SK-N-SH treated with all-trans-retinoic acid at 6 μM for 48 hours (cell line): ENCODE measurements around the gene AIMP1.
A peak's percentile ranks its signal among the peaks of the same experiment; 100 is the strongest.

ENCODE experiments used
- ATAC-seq: fragments of 200-7000 bp; cut with Tn5 transposase; 3 replicates; pipeline ENCODE4 v1.9.1; 2020; ENCODE audit warnings: mild to moderate bottlenecking, moderate library complexity
- ARNTL ChIP-seq: fragments of 450-650 bp; formaldehyde crosslinking; IDR thresholded peaks from 2 replicates; pipeline ENCODE4 v1.5.0; 2020; ENCODE audit warnings: low read depth, mild to moderate bottlenecking, moderate library complexity, borderline replicate concordance
- BACH2 ChIP-seq: fragments of 250-450 bp; sonication (Bioruptor Pico); IDR thresholded peaks from 2 replicates; pipeline ENCODE4 v1.9.0; 2021; ENCODE audit warnings: mild to moderate bottlenecking, borderline replicate concordance
- CREB5 ChIP-seq: fragments of 250-450 bp; sonication (Bioruptor Pico); IDR thresholded peaks from 2 replicates; pipeline ENCODE4 v1.5.1; 2020; ENCODE audit warnings: low read depth, mild to moderate bottlenecking, moderate library complexity
- CSDC2 ChIP-seq: fragments of 250-450 bp; sonication (Bioruptor Pico); IDR thresholded peaks from 2 replicates; pipeline ENCODE4 v1.5.0; 2020; ENCODE audit warnings: mild to moderate bottlenecking, moderate library complexity
- ESRRG ChIP-seq: fragments of 250-450 bp; sonication (Bioruptor Pico); IDR thresholded peaks from 2 replicates; pipeline ENCODE4 v1.6.1; 2021; ENCODE audit warnings: mild to moderate bottlenecking
- ISL1 ChIP-seq: fragments of 250-450 bp; sonication (Bioruptor Pico); IDR thresholded peaks from 2 replicates; pipeline ENCODE4 v2.1.2; 2022; ENCODE audit warnings: mild to moderate bottlenecking, moderate library complexity
- OSR1 ChIP-seq: fragments of 250-450 bp; sonication (Bioruptor Pico); IDR thresholded peaks from 2 replicates; pipeline ENCODE4 v1.8.0; 2022; ENCODE audit warnings: moderate library complexity, mild to moderate bottlenecking, inconsistent platforms
- PPARA ChIP-seq: fragments of 250-450 bp; sonication (Bioruptor Pico); IDR thresholded peaks from 2 replicates; pipeline ENCODE4 v1.5.0; 2020; ENCODE audit warnings: mild to moderate bottlenecking, borderline replicate concordance
- RARB ChIP-seq: fragments of 250-450 bp; sonication (Bioruptor Pico); IDR thresholded peaks from 2 replicates; pipeline ENCODE4 v1.8.0; 2021; ENCODE audit warnings: mild to moderate bottlenecking, moderate library complexity
- SNAI2 ChIP-seq: fragments of 250-450 bp; sonication (Bioruptor Pico); IDR thresholded peaks from 2 replicates; pipeline ENCODE4 v1.5.0; 2020; ENCODE audit warnings: mild to moderate bottlenecking, moderate library complexity
- TCF4 ChIP-seq: fragments of 250-450 bp; sonication (Bioruptor Pico); IDR thresholded peaks from 2 replicates; pipeline ENCODE4 v1.8.0; 2021; ENCODE audit warnings: mild to moderate bottlenecking, moderate library complexity, borderline replicate concordance
- TOX ChIP-seq: fragments of 250-450 bp; sonication (Bioruptor Pico); IDR thresholded peaks from 2 replicates; pipeline ENCODE4 v1.8.0; 2021; ENCODE audit warnings: mild to moderate bottlenecking, moderate library complexity, borderline replicate concordance
- TSHZ2 ChIP-seq: fragments of 250-450 bp; sonication (Bioruptor Pico); IDR thresholded peaks from 2 replicates; pipeline ENCODE4 v1.5.0; 2020; ENCODE audit warnings: mild to moderate bottlenecking, moderate library complexity
- ZC3H10 ChIP-seq: fragments of 250-450 bp; sonication (Bioruptor Pico); IDR thresholded peaks from 2 replicates; pipeline ENCODE4 v1.5.1; 2021; ENCODE audit warnings: mild to moderate bottlenecking, moderate library complexity
- ZFP3 ChIP-seq: fragments of 250-450 bp; sonication (Bioruptor Pico); IDR thresholded peaks from 2 replicates; pipeline ENCODE4 v1.5.0; 2020; ENCODE audit warnings: mild to moderate bottlenecking, moderate library complexity
- ZFP30 ChIP-seq: fragments of 450-650 bp; formaldehyde crosslinking; IDR thresholded peaks from 2 replicates; pipeline ENCODE4 v1.5.0; 2022; ENCODE audit warnings: mild to moderate bottlenecking, moderate library complexity
- ZNF565 ChIP-seq: fragments of 450-650 bp; formaldehyde crosslinking; conservative IDR thresholded peaks from 2 replicates; pipeline ENCODE4 v1.5.0; 2020; ENCODE audit warnings: low read depth, mild to moderate bottlenecking, moderate library complexity
- ZNF70 ChIP-seq: fragments of 450-650 bp; formaldehyde crosslinking; IDR thresholded peaks from 2 replicates; pipeline ENCODE4 v1.5.0; 2020; ENCODE audit warnings: mild to moderate bottlenecking, moderate library complexity
- ZNF8 ChIP-seq: fragments of 450-650 bp; formaldehyde crosslinking; IDR thresholded peaks from 2 replicates; pipeline ENCODE4 v1.5.0; 2020; ENCODE audit warnings: mild to moderate bottlenecking, moderate library complexity
- TF ChIP-seq, protein P1 (sequence below): fragments of 250-450 bp; sonication (Bioruptor Pico); IDR thresholded peaks from 2 replicates; pipeline ENCODE4 v1.8.0; 2020; ENCODE audit warnings: mild to moderate bottlenecking, moderate library complexity, borderline replicate concordance
- TF ChIP-seq, protein P2 (sequence below): fragments of 250-450 bp; sonication (Bioruptor Pico); IDR thresholded peaks from 2 replicates; pipeline ENCODE4 v1.8.0; 2021; ENCODE audit warnings: low read depth, mild to moderate bottlenecking, moderate library complexity, borderline replicate concordance

The AIMP1 gene

GRCh38 chr4:106365613-106366012 is 49.3 kb downstream of the AIMP1 start:
- TF ChIP-seq ISL1 (CRISPR knock-in tag) (no peak), ZFP30 (no peak), SNAI2 (no peak), TOX (CRISPR knock-in tag) (no peak), ZNF8 (CRISPR knock-in tag) (no peak)
- TF ChIP-seq, protein P1, sequence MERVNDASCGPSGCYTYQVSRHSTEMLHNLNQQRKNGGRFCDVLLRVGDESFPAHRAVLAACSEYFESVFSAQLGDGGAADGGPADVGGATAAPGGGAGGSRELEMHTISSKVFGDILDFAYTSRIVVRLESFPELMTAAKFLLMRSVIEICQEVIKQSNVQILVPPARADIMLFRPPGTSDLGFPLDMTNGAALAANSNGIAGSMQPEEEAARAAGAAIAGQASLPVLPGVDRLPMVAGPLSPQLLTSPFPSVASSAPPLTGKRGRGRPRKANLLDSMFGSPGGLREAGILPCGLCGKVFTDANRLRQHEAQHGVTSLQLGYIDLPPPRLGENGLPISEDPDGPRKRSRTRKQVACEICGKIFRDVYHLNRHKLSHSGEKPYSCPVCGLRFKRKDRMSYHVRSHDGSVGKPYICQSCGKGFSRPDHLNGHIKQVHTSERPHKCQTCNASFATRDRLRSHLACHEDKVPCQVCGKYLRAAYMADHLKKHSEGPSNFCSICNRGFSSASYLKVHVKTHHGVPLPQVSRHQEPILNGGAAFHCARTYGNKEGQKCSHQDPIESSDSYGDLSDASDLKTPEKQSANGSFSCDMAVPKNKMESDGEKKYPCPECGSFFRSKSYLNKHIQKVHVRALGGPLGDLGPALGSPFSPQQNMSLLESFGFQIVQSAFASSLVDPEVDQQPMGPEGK (CRISPR knock-in tag): no peak
- TF ChIP-seq, all 23 proteins: peak for 0
- ATAC-seq: peak; percentile 95

- TF ChIP-seq, protein P2, sequence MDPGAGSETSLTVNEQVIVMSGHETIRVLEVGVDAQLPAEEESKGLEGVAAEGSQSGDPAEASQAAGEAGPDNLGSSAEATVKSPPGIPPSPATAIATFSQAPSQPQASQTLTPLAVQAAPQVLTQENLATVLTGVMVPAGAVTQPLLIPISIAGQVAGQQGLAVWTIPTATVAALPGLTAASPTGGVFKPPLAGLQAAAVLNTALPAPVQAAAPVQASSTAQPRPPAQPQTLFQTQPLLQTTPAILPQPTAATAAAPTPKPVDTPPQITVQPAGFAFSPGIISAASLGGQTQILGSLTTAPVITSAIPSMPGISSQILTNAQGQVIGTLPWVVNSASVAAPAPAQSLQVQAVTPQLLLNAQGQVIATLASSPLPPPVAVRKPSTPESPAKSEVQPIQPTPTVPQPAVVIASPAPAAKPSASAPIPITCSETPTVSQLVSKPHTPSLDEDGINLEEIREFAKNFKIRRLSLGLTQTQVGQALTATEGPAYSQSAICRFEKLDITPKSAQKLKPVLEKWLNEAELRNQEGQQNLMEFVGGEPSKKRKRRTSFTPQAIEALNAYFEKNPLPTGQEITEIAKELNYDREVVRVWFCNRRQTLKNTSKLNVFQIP (CRISPR knock-in tag): no peak
- TF ChIP-seq CREB5 (CRISPR knock-in tag) (no peak), RARB (CRISPR knock-in tag) (no peak), ISL1 (CRISPR knock-in tag) (no peak), ZFP3 (CRISPR knock-in tag) (no peak), ZNF8 (CRISPR knock-in tag) (no peak), TSHZ2 (CRISPR knock-in tag) (no peak), ESRRG (CRISPR knock-in tag) (no peak), ZFP30 (no peak), ZC3H10 (CRISPR knock-in tag) (no peak), CSDC2 (CRISPR knock-in tag) (no peak), ARNTL (no peak), TCF4 (no peak), PPARA (CRISPR knock-in tag) (no peak), TOX (CRISPR knock-in tag) (no peak), OSR1 (CRISPR knock-in tag) (no peak), SNAI2 (no peak)
- no peak; the same call in 2 of the 3 replicates for ATAC-seq
These were observed 49.7 kb downstream of the AIMP1 start for GRCh38 chr4:106366026-106366425.

DNA sequence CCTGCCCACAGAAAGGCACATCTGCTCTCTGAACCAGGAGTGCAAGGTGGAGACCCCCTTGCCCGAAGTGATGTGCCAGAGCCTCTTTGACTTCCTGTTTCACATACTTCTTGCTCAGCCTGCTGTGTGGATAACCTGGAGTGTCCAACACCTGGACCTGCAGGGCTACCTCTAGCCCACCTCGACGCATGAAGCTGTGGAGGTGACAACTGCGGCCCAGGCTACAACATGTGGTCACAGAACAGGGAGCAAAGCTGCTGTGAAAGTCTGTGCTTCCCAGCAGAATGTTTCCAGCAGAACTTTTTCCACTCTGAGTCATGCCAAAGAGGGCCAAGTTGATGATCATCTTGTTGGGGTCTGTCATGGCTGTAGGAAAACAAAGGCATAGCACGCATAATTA is 50.7 kb downstream of the AIMP1 start:
- no peak for ATAC-seq
- no peak for TF ChIP-seq BACH2 (CRISPR knock-in tag)
- TF ChIP-seq ARNTL: no peak
- TF ChIP-seq ZNF70 (CRISPR knock-in tag): no peak
- TF ChIP-seq ZNF8 (CRISPR knock-in tag): no peak
- TF ChIP-seq, protein P2 (CRISPR knock-in tag): no peak
- TF ChIP-seq PPARA (CRISPR knock-in tag): no peak
- TF ChIP-seq TCF4: no peak
- TF ChIP-seq TSHZ2 (CRISPR knock-in tag): no peak
- TF ChIP-seq, protein P1 (CRISPR knock-in tag): no peak
- TF ChIP-seq ZFP30: no peak
- no peak for TF ChIP-seq SNAI2
- TF ChIP-seq TOX (CRISPR knock-in tag): no peak
- no peak for TF ChIP-seq ZFP3 (CRISPR knock-in tag)
- no peak for TF ChIP-seq ZC3H10 (CRISPR knock-in tag)
- TF ChIP-seq CREB5 (CRISPR knock-in tag): no peak
- TF ChIP-seq ZNF565: no peak
